Measurements from ENCODE around the gene PLD3.

The PLD3 gene

GRCh38 chr19:40315812-40316470, 32.6 kb upstream of the PLD3 start:
- no peak for TF ChIP-seq SIN3A (IDR thresholded peaks at IDR 0.05; ENCODE audit: borderline replicate concordance, insufficient read depth, low read length)
- no peak for TF ChIP-seq REST (IDR thresholded peaks at IDR 0.05; ENCODE audit: insufficient read depth in 1 of 2, low read depth in 2 of 2, low read length in 2 of 2)
- TF ChIP-seq POLR2AphosphoS5 (IDR thresholded peaks at IDR 0.05; ENCODE audit: low read depth, low read length) = no peak
- TF ChIP-seq FOXP2 (optimal IDR thresholded peaks at IDR 0.05; ENCODE audit: borderline replicate concordance, extremely low read depth, extremely low read length, insufficient read depth) = no peak
- TF ChIP-seq TAF1 (IDR thresholded peaks at IDR 0.05; ENCODE audit: borderline replicate concordance, insufficient read depth, low read length) = no peak

GRCh38 chr19:40317338-40317737, 31.2 kb upstream of the PLD3 start:
- TF ChIP-seq REST (IDR thresholded peaks at IDR 0.05; ENCODE audit: insufficient read depth in 1 of 2, low read depth in 2 of 2, low read length in 2 of 2) = no peak
- no peak for TF ChIP-seq TAF1 (IDR thresholded peaks at IDR 0.05; ENCODE audit: borderline replicate concordance, insufficient read depth, low read length)
- TF ChIP-seq POLR2AphosphoS5 (IDR thresholded peaks at IDR 0.05; ENCODE audit: low read depth, low read length) = no peak
- no peak for TF ChIP-seq FOXP2 (optimal IDR thresholded peaks at IDR 0.05; ENCODE audit: borderline replicate concordance, extremely low read depth, extremely low read length, insufficient read depth)
- TF ChIP-seq SIN3A (IDR thresholded peaks at IDR 0.05; ENCODE audit: borderline replicate concordance, insufficient read depth, low read length) = no peak

DNA sequence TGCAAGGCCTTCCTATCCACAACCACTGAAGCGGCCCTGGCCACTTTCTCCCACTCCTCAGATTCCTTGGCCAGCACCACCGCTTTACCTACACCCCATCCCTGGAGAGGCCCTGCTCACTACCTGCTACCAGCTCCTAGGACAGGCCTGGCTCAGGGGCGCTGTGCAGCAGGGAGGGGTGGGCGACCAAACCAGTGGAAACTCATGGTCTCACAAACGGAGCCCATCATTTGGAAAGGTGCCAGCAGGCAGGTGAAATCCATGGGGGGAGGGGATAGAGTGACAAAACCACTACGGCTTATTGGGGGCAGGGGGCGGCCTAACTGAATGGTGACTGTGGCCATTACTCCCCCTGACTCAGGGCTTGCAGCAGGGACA, 27.9 kb upstream of the PLD3 start:
- TF ChIP-seq TAF1 (IDR thresholded peaks at IDR 0.05; ENCODE audit: borderline replicate concordance, insufficient read depth, low read length) = no peak
- no peak for TF ChIP-seq SIN3A (IDR thresholded peaks at IDR 0.05; ENCODE audit: borderline replicate concordance, insufficient read depth, low read length)
- TF ChIP-seq FOXP2 (optimal IDR thresholded peaks at IDR 0.05; ENCODE audit: borderline replicate concordance, extremely low read depth, extremely low read length, insufficient read depth) = no peak
- no peak for TF ChIP-seq POLR2AphosphoS5 (IDR thresholded peaks at IDR 0.05; ENCODE audit: low read depth, low read length)
- TF ChIP-seq REST (IDR thresholded peaks at IDR 0.05; ENCODE audit: insufficient read depth in 1 of 2, low read depth in 2 of 2, low read length in 2 of 2) = no peak

GRCh38 chr19:40321076-40321475, 27.4 kb upstream of the PLD3 start:
- TF ChIP-seq POLR2AphosphoS5 (IDR thresholded peaks at IDR 0.05; ENCODE audit: low read depth, low read length) (no peak), FOXP2 (optimal IDR thresholded peaks at IDR 0.05; ENCODE audit: borderline replicate concordance, extremely low read depth, extremely low read length, insufficient read depth) (no peak), REST (IDR thresholded peaks at IDR 0.05; ENCODE audit: insufficient read depth in 1 of 2, low read depth in 2 of 2, low read length in 2 of 2) (no peak), SIN3A (IDR thresholded peaks at IDR 0.05; ENCODE audit: borderline replicate concordance, insufficient read depth, low read length) (no peak), TAF1 (IDR thresholded peaks at IDR 0.05; ENCODE audit: borderline replicate concordance, insufficient read depth, low read length) (no peak)

Data from PFSK-1 (cell line).